DOHH2 (cell line): ENCODE data around the gene SECISBP2.

Source experiments
- EZH2phosphoT487 ChIP-seq: fragments of 200-600 bp; sonication (generic); IDR thresholded peaks from 2 replicates; pipeline ENCODE4 v1.6.1; 2017; ENCODE audit warnings: borderline replicate concordance, mild to moderate bottlenecking, antibody characterized with exemption, low read length, moderate library complexity, mixed read lengths
- TF ChIP-seq, protein P1 (sequence below): fragments of 200-600 bp; sonication (generic); IDR thresholded peaks from one replicate; pipeline ENCODE4 v1.5.1; 2014; ENCODE audit warnings: antibody characterized with exemption, mild to moderate bottlenecking, low read depth, low read length; ENCODE audit not compliant: poor library complexity, severe bottlenecking

DNA sequence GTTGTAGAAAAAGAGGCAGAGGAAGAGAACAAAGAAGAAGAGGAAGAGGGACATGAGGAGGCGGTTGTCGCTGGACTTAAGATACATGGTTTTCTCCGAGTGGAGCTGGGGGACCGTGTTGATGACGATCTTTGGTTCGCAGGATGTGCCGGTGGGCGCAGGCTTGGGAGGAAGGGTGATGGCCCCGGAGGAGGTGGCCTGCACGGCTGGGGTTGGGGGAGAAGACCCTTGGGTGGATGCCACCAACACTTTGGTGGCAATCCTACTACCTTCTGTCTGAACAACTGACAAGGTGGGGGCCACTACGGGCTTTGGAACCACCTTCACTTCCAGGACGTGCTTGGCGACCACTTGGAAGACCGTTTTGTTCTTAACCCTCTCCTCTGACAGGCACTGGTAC lies 60.7 kb downstream of the SECISBP2 start:
- TF ChIP-seq, protein P1, sequence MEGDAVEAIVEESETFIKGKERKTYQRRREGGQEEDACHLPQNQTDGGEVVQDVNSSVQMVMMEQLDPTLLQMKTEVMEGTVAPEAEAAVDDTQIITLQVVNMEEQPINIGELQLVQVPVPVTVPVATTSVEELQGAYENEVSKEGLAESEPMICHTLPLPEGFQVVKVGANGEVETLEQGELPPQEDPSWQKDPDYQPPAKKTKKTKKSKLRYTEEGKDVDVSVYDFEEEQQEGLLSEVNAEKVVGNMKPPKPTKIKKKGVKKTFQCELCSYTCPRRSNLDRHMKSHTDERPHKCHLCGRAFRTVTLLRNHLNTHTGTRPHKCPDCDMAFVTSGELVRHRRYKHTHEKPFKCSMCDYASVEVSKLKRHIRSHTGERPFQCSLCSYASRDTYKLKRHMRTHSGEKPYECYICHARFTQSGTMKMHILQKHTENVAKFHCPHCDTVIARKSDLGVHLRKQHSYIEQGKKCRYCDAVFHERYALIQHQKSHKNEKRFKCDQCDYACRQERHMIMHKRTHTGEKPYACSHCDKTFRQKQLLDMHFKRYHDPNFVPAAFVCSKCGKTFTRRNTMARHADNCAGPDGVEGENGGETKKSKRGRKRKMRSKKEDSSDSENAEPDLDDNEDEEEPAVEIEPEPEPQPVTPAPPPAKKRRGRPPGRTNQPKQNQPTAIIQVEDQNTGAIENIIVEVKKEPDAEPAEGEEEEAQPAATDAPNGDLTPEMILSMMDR = no peak
- TF ChIP-seq EZH2phosphoT487 = no peak
